ENCODE data around the gene C1orf159.
"Not testable (repeated sequence)": the region's sequence is repeated elsewhere in the genome, so short reads cannot be mapped to it uniquely, and the experiment has no call there.

Gene C1orf159

DNA sequence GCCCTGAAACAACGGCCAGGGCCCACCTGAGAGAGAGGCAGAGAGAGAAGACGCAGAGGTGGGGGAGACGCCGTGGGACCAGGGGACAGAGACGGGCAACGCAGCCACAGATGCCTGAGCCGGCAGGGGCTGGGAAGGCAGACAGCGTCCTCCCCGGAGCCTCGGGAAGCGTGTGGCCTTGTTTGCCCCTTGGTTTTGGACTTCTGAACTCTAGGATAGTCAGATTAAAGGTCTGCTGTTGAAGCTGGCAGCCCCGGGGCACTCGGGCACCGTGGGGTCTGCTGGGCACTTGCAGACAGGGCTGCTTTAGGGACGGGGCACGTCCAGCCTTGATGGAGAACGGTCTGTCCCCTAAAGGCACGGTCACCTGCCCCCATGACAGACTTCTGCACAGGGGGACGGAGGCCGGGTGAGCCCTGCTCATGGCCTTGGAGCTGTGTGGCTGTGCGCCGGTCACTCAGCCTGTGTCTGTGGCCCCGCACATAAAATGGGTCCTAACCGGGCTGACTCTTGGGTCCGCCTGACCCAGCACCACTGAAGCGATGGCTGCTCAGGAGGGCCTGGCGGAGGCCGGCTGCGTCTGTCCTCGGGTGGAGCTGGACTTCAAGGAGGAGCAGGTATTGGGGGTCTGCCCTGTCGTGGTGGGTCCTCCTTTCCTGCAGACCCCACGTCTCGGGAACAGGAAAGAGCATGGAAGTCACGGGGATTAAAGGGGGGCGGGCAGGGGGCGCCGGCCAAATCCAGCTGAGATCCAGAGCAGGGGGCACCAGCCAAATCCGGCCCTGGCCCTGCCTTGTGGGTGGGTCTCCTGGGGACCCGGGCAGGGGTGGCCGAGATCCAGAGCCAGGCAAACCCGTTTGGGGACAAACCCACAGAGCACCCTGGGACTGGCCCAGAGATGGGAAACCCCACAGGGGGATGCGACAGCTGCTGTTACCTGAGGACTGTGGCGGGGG is 32.2 kb downstream of the C1orf159 start:
- Mint-ChIP-seq H3K36me3 (no peaks in the 10 kb centered on the region), H3K27me3 (peaks cover 17% of the 10 kb centered on the region), H3K9me3 (no peaks in the 10 kb centered on the region), H3K27ac (no peak overlapping the region), H3K4me1 (peaks cover 4% of the 10 kb centered on the region), H3K4me3 (no peak overlapping the region)
- CTCF ChIA-PET, result no interaction called here
- DNase-seq, result no peak

DNA sequence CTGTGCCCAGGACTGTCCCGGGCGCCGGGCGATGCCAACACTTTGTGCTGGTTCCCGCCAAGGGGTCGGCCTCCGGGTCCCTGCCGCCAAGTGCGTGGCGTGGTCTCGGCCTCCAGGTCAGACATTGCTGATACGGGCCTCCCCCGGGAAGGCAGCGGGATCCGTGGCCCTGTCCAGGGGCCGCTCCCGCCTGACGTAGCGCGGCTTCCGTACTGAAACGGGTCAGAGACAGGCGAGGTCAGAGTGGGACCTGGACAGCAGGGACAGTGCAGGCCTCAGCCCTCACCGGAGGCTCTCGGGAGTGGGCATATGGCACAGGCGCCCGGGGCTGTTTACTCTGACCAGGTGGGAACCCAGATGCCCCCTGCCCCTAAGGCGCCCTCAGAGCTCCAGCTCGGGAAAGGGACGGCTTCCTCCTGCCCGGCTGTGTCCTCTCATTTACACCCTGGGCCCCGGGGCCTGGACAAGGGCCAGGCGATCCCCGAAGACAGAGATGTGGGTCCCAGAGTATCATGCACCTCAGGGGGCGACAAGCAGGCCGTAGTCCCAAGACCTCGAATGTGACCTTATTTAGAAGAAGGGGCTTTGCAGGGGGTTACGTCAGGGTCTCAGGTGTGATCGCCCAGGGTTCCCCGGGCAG is 33.0 kb downstream of the C1orf159 start:
- Mint-ChIP-seq H3K27me3 (peaks cover 17% of the 10 kb centered on the region), H3K4me3 (no peak overlapping the region), H3K36me3 (no peaks in the 10 kb centered on the region), H3K4me1 (peaks cover 4% of the 10 kb centered on the region), H3K9me3 (no peaks in the 10 kb centered on the region), H3K27ac (no peak overlapping the region)
- CTCF ChIA-PET, result no interaction called here
- peak; percentile 19 for DNase-seq

DNA sequence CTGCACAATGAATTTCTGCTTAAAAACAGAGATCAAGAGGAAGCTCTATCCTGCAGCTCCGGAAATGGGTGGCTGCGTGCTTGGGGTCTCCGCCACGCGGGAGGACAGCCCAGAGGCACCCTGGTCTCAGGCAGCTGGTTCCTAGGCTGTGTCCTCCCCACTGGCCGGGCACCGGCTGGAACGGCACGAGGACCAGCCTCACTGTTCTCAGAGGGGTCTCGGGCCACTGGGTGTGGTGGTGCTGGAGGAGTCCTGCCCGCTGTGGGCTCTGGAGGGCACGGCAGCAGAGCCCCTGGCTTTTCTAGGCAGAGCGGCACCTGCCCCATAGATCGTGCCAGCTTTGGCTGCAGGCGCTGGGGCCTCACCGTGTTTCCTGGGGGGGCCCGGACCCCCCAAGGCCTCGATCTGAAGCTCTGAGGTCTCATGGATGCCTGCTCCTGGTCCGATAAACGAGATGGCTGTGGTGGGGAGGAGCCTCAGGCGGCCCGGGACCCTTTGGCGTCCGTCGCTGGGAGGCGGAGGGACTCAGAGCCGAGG is 33.6 kb downstream of the C1orf159 start:
- H3K4me3 Mint-ChIP-seq, result no peak overlapping the region

DNA sequence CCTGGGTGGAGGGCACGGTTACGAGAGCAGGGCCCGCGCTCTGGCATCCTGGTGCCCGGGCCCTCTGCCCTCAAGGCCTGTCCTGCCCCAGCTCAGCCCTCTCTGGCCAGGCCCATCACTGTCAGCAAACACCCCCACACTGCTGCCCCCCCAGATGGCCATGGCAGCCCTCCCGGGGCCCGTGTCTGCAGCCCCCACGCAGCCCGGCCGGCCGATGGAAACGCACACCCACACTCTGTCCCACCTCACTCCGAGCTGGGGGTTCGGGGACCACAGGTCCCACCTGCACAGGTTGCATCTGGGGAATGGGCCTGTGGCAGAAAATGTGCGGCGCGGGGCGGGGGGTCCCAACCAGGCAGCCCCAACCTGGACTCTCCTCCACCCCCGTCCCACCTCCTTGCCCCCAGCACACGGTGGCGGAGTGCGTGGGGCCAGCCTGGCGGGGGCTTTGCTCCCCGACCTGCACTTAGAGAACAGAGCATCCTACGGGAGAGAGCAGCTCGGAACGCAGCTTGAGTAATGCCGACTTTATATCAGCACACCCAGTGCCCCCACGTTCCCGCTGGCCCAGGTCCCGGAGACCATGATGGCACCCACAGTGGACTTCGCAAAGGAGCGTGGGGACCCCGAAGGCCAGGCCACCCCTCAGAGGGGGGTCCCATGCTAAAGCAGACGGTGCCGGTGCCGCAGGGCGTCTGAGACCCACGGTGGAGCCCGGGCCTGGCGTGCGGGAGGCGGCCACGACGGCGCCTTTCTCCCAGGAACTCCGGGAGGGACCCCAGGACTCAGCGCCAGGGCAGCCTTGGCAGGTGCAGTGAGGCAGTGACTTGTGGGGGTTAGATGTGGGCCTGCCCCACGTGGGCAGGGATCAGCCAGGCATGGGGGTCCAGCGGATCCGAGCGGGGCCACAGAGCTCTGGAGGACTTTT is 34.3 kb downstream of the C1orf159 start:
- no peak for DNase-seq
- Mint-ChIP-seq H3K27ac (no peak overlapping the region), H3K4me1 (peaks cover 4% of the 10 kb centered on the region), H3K36me3 (no peaks in the 10 kb centered on the region), H3K27me3 (peaks cover 17% of the 10 kb centered on the region), H3K4me3 (no peak overlapping the region), H3K9me3 (no peaks in the 10 kb centered on the region)
- CTCF ChIA-PET, result no interaction called here

More for the DNA sequence above, 33.6 kb downstream of the C1orf159 start:
- peaks cover 17% of the 10 kb centered on the region for H3K27me3 Mint-ChIP-seq
- CTCF ChIA-PET, result no interaction called here
- H3K9me3 Mint-ChIP-seq, result no peaks in the 10 kb centered on the region
- no peak overlapping the region for H3K27ac Mint-ChIP-seq
- peak; percentile 19 for DNase-seq
- peaks cover 4% of the 10 kb centered on the region for H3K4me1 Mint-ChIP-seq
- no peaks in the 10 kb centered on the region for H3K36me3 Mint-ChIP-seq

DNA sequence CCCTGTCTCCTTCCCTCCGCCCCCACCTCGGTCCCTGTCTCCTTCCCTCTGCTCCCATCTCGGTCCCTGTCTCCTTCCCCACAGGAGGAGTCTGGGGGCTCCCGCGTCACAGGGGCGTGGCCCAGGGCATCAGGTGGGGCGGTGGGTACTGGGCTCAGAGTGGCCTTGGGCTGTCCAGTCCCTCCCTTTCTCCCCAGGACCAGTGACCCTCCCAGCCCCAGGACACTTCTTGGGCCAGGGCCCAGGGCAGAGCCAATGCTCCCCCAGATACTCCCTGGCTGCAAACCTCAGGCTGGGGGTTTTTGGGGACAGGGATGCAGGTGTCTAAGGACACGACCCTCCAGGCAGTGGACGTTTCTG is 35.0 kb downstream of the C1orf159 start:
- Mint-ChIP-seq H3K4me3 (no peak overlapping the region), H3K4me1 (peaks cover 4% of the 10 kb centered on the region), H3K9me3 (no peaks in the 10 kb centered on the region), H3K36me3 (no peaks in the 10 kb centered on the region), H3K27ac (no peak overlapping the region), H3K27me3 (peaks cover 17% of the 10 kb centered on the region)
- CTCF ChIA-PET, result no interaction called here
- DNase-seq, result peak; percentile 8

DNA sequence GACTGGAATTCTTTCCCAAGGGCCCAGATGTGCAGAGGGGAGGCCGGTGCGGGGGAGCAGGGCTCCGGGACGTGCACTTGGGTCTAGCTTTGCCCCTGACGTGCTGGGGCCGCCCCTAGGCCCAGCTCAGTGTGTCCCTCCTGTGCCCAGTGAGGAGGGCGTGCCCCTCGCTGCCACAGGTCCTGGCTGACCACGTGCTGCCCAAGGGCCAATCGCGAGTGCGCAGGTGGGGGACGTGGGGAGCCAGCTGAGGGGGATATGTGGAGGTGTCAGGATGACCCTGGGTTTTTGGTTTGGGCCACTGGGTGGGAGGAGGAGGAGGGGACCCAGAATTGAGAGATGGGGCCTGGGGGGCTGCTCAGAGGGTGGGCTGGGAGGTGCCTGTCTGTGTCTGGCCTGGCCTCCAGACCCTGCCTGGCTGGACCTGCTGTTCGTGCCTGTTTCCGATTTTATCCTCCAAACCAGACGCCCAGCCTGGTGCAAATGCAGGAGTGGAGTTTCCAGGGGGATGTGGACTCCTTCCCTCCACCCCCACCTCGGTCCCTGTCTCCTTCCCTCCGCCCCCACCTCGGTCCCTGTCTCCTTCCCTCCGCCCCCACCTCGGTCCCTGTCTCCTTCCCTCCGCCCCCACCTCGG is 35.6 kb downstream of the C1orf159 start:
- peaks cover 4% of the 10 kb centered on the region for H3K4me1 Mint-ChIP-seq
- CTCF ChIA-PET, result no interaction called here
- H3K27me3 Mint-ChIP-seq, result peaks cover 17% of the 10 kb centered on the region
- no peaks in the 10 kb centered on the region for H3K36me3 Mint-ChIP-seq
- H3K27ac Mint-ChIP-seq, result no peak overlapping the region
- H3K9me3 Mint-ChIP-seq, result no peaks in the 10 kb centered on the region
- peak; percentile 40 for DNase-seq
- no peak overlapping the region for H3K4me3 Mint-ChIP-seq

DNA sequence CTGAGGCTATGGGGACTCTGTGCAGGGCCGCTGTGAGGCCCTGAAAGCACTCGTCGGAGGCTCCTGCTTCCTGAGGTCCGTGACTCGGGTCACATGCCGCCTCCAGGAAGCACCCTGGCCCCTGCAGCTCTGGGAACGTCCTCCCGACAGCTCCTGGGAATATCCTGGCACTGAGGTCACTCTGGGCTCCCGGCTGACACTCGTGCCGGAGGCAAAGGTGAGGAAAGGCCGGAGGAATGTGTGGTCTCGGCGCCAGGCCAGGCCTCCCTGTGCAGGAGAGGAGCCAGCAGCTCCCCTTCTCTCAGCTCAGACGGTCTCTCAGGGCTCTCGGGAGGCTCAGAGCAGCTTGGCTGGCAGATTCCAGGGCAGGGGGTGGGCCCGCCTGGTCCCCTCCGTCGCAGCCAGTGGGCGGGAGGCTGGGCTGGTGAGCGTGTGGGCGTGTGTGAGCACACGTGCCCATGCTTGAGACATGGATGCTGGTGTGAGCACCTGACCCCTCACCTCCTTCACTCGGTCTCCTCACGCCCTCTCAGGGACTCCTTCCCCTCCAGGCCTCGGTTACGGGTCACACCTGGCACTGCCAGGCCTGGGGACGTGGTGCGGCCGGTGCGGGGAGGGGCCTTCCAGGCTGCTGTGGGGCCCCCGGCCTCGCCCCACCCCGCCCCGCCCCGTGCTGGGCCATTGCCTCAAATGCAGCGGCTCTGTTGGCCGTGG is 36.3 kb downstream of the C1orf159 start:
- Mint-ChIP-seq H3K4me3 (no peak overlapping the region), H3K9me3 (no peaks in the 10 kb centered on the region), H3K36me3 (no peaks in the 10 kb centered on the region), H3K4me1 (peaks cover 4% of the 10 kb centered on the region), H3K27ac (peak overlapping the region; percentile 19), H3K27me3 (peaks cover 22% of the 10 kb centered on the region)
- CTCF ChIA-PET, result no interaction called here
- peak; percentile 45 for DNase-seq

DNA sequence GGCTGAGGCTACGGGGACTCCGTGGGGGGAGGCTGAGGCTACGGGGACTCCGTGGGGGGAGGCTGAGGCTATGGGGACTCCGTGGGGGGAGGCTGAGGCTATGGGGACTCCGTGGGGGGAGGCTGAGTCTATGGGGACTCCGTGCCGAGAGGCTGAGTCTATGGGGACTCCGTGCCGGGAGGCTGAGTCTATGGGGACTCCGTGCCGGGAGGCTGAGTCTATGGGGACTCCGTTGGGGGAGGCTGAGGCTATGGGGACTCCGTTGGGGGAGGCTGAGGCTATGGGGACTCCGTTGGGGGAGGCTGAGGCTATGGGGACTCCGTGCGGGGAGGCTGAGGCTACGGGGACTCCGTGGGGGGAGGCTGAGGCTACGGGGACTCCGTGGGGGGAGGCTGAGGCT is 38.5 kb downstream of the C1orf159 start:
- H3K27ac Mint-ChIP-seq, CTCF ChIA-PET: not testable (repeated sequence)

DNA sequence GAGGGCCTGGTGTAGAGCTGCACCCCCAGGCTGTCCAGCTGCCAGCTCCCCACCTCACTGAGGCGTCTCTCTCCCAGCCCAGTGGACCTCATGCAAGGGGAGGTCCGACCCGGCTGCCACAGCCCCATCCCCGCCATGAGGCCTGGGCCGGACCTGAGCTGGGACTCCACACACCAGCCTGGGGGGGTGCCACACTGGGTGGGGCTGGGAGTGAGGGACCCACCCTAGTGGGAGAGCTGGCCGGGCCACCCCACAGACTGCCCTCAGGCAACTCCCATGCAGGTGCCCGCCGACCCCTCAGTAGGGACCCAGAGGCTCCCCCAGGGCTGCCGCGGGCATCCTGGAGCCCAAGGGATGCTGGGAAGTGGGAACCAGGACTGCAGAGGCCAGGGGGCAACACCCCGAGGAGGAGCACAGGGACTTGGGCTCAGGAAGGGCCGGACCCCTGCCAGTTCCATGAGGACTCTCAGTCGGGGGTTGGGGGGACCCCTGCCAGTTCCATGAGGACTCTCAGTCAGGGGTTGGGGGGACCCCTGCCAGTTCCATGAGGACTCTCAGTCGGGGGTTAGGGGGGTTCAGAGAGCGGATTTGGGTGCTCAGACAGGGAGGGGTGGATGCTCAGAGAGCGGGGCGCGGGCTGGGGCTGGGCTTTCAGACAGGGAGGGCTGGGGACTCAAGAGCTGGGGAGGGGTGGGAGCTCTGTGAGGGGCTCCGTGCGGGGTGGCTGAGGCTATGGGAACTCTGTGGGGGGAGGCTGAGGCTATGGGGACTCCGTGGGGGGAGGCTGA is 40.5 kb downstream of the C1orf159 start:
- DNase-seq, result peak; percentile 8
- CTCF ChIA-PET, result interaction anchor here (1.4 kb wide), 1 partner anchor 11 kb away, joined by 3 read pairs; no protein-coding TSS in a partner anchor
- Mint-ChIP-seq H3K4me1 (peaks cover 4% of the 10 kb centered on the region), H3K9me3 (no peaks in the 10 kb centered on the region), H3K27me3 (peaks cover 29% of the 10 kb centered on the region), H3K36me3 (no peaks in the 10 kb centered on the region), H3K4me3 (no peak overlapping the region), H3K27ac (no peak overlapping the region)

More for the DNA sequence above, 38.5 kb downstream of the C1orf159 start:
- not testable (repeated sequence) for DNase-seq, H3K4me3 Mint-ChIP-seq, H3K9me3 Mint-ChIP-seq, H3K36me3 Mint-ChIP-seq, H3K4me1 Mint-ChIP-seq
- peaks cover 27% of the 10 kb centered on the region for H3K27me3 Mint-ChIP-seq

DNA sequence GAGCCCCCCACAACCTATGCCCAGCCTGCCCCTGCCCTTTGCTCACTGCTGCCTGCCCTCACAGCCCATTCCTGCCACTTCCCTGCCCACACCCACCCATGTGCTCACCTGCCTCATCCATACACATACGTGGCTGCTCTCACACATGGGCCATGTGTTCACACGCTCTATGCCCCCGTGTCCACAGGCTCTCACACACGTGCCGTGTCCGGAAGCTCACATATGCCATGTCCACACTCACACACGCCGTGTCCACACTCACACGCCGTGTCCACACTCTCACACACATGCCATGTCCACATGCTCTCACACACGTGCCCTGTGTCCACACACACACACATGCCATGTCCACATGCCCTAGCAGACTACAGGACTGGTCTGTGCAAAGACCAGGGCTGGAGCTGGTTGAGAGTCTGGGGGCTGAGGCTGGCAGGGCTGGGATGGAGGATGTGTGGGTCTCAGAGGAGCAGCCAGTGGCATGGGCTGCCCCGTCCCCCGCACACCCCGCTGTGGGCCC is 41.2 kb downstream of the C1orf159 start:
- CTCF ChIA-PET, result interaction anchor here (1.4 kb wide), 1 partner anchor 11 kb away, joined by 3 read pairs; no protein-coding TSS in a partner anchor
- Mint-ChIP-seq H3K27me3 (peaks cover 28% of the 10 kb centered on the region), H3K9me3 (no peaks in the 10 kb centered on the region), H3K4me1 (peaks cover 9% of the 10 kb centered on the region), H3K36me3 (no peaks in the 10 kb centered on the region), H3K4me3 (no peak overlapping the region), H3K27ac (no peak overlapping the region)
- DNase-seq, result no peak

DNA sequence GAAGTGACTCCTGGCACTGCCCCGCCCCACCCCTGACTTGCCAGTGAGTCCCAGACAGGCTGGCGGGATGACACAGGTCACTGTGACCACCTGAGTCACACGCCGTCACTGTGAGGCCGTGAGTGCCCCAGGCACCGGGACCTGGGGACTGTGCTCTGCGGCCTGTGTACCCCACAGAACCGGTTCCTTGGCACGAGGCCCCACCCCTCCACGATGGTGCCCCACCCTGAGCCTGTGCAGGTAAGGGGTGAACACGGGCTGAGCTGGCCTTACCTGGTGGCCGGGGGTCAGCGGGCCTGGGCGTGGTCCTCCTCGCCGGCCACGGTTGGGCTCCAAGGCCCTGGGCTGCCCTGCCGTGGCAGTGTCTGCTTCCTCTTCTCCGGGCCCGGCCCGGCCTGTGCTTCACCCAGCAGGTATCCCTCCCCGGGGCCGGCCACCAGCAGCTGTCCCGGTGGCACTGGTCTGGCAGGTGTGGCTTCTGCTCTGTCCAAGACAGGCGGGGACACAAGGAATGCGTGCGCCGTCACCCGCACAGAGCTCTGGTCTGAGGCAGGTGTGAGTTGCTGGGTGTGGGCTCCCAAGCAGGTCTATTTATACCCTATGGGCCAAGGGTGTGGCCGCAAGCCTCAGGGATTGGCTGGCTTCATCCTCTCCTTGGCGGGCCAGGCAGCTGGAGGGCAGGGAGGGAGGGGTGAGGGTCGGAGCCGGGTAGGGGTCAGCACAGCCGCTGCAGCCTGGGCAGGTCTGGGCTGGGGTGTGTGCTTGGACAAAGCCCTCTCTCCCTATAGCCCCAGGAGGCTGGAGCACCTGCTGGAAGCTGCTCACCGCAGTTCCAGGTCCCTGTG is 41.9 kb downstream of the C1orf159 start, which contains the start of gene RNF223:
TSS of gene RNF223 (minus strand) at position 564 of the 845 bp plus-strand sequence. CDS start 1,740 bp downstream, outside the sequence.
- peaks cover 5% of the 10 kb centered on the region for H3K4me1 Mint-ChIP-seq
- no peak within 1 kb of the TSS for H3K27ac Mint-ChIP-seq
- DNase-seq, result no peak
- H3K36me3 Mint-ChIP-seq, result no peaks in the 10 kb centered on the region
- CTCF ChIA-PET, result interaction anchor here (1.4 kb wide), 1 partner anchor 10 kb away, joined by 3 read pairs; no protein-coding TSS in a partner anchor
- H3K4me3 Mint-ChIP-seq, result no peak within 1 kb of the TSS
- no peaks in the 10 kb centered on the region for H3K9me3 Mint-ChIP-seq
- peaks cover 22% of the 10 kb centered on the region for H3K27me3 Mint-ChIP-seq
